Measurements from ENCODE around the gene FEZF2.

FEZF2 gene

GRCh38 chr3:62329971-62330370 is 43.4 kb downstream of the FEZF2 start:
- Histone ChIP-seq H3K4me2 (ENCODE audit: low read length) (no peak overlapping the region), H3K4me1 (ENCODE audit: low read length) (no peaks in the 10 kb centered on the region), H4K20me1 (ENCODE audit: insufficient read depth, low read length) (no peaks in the 10 kb centered on the region), H3K27ac (ENCODE audit: low read length) (no peak overlapping the region), H3K9ac (ENCODE audit: low read length) (no peak overlapping the region), H3K9me3 (ENCODE audit: insufficient read depth, low read length) (no peaks in the 10 kb centered on the region), H3K79me2 (ENCODE audit: low read length) (no peaks in the 10 kb centered on the region), H2AFZ (ENCODE audit: low read depth, low read length) (no peak overlapping the region), H3K27me3 (ENCODE audit: low read depth, low read length) (peaks cover 44% of the 10 kb centered on the region), H3K36me3 (replicated peaks; ENCODE audit: low read depth, low read length) (no peaks in the 10 kb centered on the region), H3K4me3 (ENCODE audit: low read length) (no peak overlapping the region)
- TF ChIP-seq EZH2phosphoT487 (IDR thresholded peaks at IDR 0.05; ENCODE audit: low read depth) (no peak), CTCF (IDR thresholded peaks at IDR 0.05; ENCODE audit: low read depth, low read length) (no peak)

- Histone ChIP-seq H3K4me2 (ENCODE audit: low read length) (no peak overlapping the region), H3K27me3 (ENCODE audit: low read depth, low read length) (peaks cover 42% of the 10 kb centered on the region), H3K27ac (ENCODE audit: low read length) (no peak overlapping the region), H3K9ac (ENCODE audit: low read length) (no peak overlapping the region), H4K20me1 (ENCODE audit: insufficient read depth, low read length) (no peaks in the 10 kb centered on the region), H3K4me1 (ENCODE audit: low read length) (no peaks in the 10 kb centered on the region), H3K36me3 (replicated peaks; ENCODE audit: low read depth, low read length) (no peaks in the 10 kb centered on the region), H3K9me3 (ENCODE audit: insufficient read depth, low read length) (no peaks in the 10 kb centered on the region), H3K4me3 (ENCODE audit: low read length) (no peak overlapping the region), H2AFZ (ENCODE audit: low read depth, low read length) (no peak overlapping the region), H3K79me2 (ENCODE audit: low read length) (no peaks in the 10 kb centered on the region)
- TF ChIP-seq EZH2phosphoT487 (IDR thresholded peaks at IDR 0.05; ENCODE audit: low read depth) (no peak), CTCF (IDR thresholded peaks at IDR 0.05; ENCODE audit: low read depth, low read length) (no peak)
These were observed 47.5 kb downstream of the FEZF2 start for GRCh38 chr3:62325896-62326295.

GRCh38 chr3:62323241-62323640 is 50.1 kb downstream of the FEZF2 start:
- Histone ChIP-seq H3K9ac (ENCODE audit: low read length) (no peak overlapping the region), H3K27me3 (ENCODE audit: low read depth, low read length) (peaks cover 23% of the 10 kb centered on the region; the same call in 1 of the 2 replicates), H2AFZ (ENCODE audit: low read depth, low read length) (no peak overlapping the region), H3K27ac (ENCODE audit: low read length) (no peak overlapping the region), H3K4me1 (ENCODE audit: low read length) (no peaks in the 10 kb centered on the region), H3K36me3 (replicated peaks; ENCODE audit: low read depth, low read length) (no peaks in the 10 kb centered on the region), H3K9me3 (ENCODE audit: insufficient read depth, low read length) (no peaks in the 10 kb centered on the region), H3K4me3 (ENCODE audit: low read length) (no peak overlapping the region), H3K4me2 (ENCODE audit: low read length) (no peak overlapping the region), H3K79me2 (ENCODE audit: low read length) (no peaks in the 10 kb centered on the region), H4K20me1 (ENCODE audit: insufficient read depth, low read length) (no peaks in the 10 kb centered on the region)
- TF ChIP-seq EZH2phosphoT487 (IDR thresholded peaks at IDR 0.05; ENCODE audit: low read depth) (no peak), CTCF (IDR thresholded peaks at IDR 0.05; ENCODE audit: low read depth, low read length) (no peak)

All from OCI-LY3 (cell line).